Measurements from ENCODE around the gene ZNF532. TPM values are rescaled to one million over a fixed set of nuclear protein-coding genes. Genes with fewer than 3 reads are reported as not detected.
A peak's percentile ranks its signal among the peaks of the same experiment; 100 is the strongest.
"Not testable (repeated sequence)": the region's sequence is repeated elsewhere in the genome, so short reads cannot be mapped to it uniquely, and the experiment has no call there.

The ZNF532 gene
- total RNA-seq, 1 donor from 2014 or later: 69.4 TPM

- H3K9me3 ChIP-seq (ENCODE audit: control insufficient read depth in 3 of 3, low read length in 3 of 3); H3K4me3 ChIP-seq (ENCODE audit: low read length in 3 of 3); H3K4me1 ChIP-seq (ENCODE audit: control insufficient read depth in 3 of 3, insufficient read depth in 3 of 3, low read length in 3 of 3); H3K27me3 ChIP-seq (ENCODE audit: control insufficient read depth in 3 of 3, insufficient read depth in 3 of 3, low read length in 3 of 3); H3K27ac ChIP-seq (ENCODE audit: low read depth, low read length); H3K9ac ChIP-seq (ENCODE audit: low read depth in 1 of 3, low read length in 3 of 3); H3K36me3 ChIP-seq (ENCODE audit: control insufficient read depth in 3 of 3, insufficient read depth in 3 of 3, low read length in 3 of 3): not testable (repeated sequence)
Observed at GRCh38 chr18:58829886-58830285, 34.8 kb upstream of the ZNF532 start.

- Histone ChIP-seq H3K27me3 (ENCODE audit: control insufficient read depth in 3 of 3, insufficient read depth in 3 of 3, low read length in 3 of 3) (no peaks in the 10 kb centered on the region), H3K9ac (ENCODE audit: low read depth in 1 of 3, low read length in 3 of 3) (no peak overlapping the region), H3K9me3 (ENCODE audit: control insufficient read depth in 3 of 3, low read length in 3 of 3) (no peaks in the 10 kb centered on the region), H3K36me3 (ENCODE audit: control insufficient read depth in 3 of 3, insufficient read depth in 3 of 3, low read length in 3 of 3) (no peaks in the 10 kb centered on the region), H3K27ac (ENCODE audit: low read depth, low read length) (no peak overlapping the region), H3K4me3 (ENCODE audit: low read length in 3 of 3) (no peak overlapping the region), H3K4me1 (ENCODE audit: control insufficient read depth in 3 of 3, insufficient read depth in 3 of 3, low read length in 3 of 3) (peaks cover 7 to 8% (median 8%) of the 10 kb centered on the region in 3 donors)
Observed at GRCh38 chr18:58831606-58832005, 33.1 kb upstream of the ZNF532 start.

- Histone ChIP-seq H3K9ac (ENCODE audit: low read depth in 1 of 3, low read length in 3 of 3) (no peak overlapping the region), H3K27me3 (ENCODE audit: control insufficient read depth in 3 of 3, insufficient read depth in 3 of 3, low read length in 3 of 3) (no peaks in the 10 kb centered on the region)
Observed at GRCh38 chr18:58838165-58838860, 26.4 kb upstream of the ZNF532 start.

GRCh38 chr18:58838946-58839345, 25.7 kb upstream of the ZNF532 start:
- H3K27ac ChIP-seq (ENCODE audit: low read depth, low read length): peak overlapping the region; percentile 64
- no peaks in the 10 kb centered on the region for H3K9me3 ChIP-seq (ENCODE audit: control insufficient read depth in 3 of 3, low read length in 3 of 3)
- no peaks in the 10 kb centered on the region for H3K36me3 ChIP-seq (ENCODE audit: control insufficient read depth in 3 of 3, insufficient read depth in 3 of 3, low read length in 3 of 3)
- H3K9ac ChIP-seq (ENCODE audit: low read depth in 1 of 3, low read length in 3 of 3): no peak overlapping the region
- H3K4me1 ChIP-seq (ENCODE audit: control insufficient read depth in 3 of 3, insufficient read depth in 3 of 3, low read length in 3 of 3): peaks cover 4 to 16% (median 14%) of the 10 kb centered on the region in 3 donors
- no peak overlapping the region for H3K4me3 ChIP-seq (ENCODE audit: low read length in 3 of 3)
- no peaks in the 10 kb centered on the region for H3K27me3 ChIP-seq (ENCODE audit: control insufficient read depth in 3 of 3, insufficient read depth in 3 of 3, low read length in 3 of 3)

More at GRCh38 chr18:58838165-58838860, 26.4 kb upstream of the ZNF532 start:
- Histone ChIP-seq H3K27ac (ENCODE audit: low read depth, low read length) (peak overlapping the region; percentile 64), H3K9me3 (ENCODE audit: control insufficient read depth in 3 of 3, low read length in 3 of 3) (no peaks in the 10 kb centered on the region), H3K36me3 (ENCODE audit: control insufficient read depth in 3 of 3, insufficient read depth in 3 of 3, low read length in 3 of 3) (no peaks in the 10 kb centered on the region), H3K4me3 (ENCODE audit: low read length in 3 of 3) (no peak overlapping the region), H3K4me1 (ENCODE audit: control insufficient read depth in 3 of 3, insufficient read depth in 3 of 3, low read length in 3 of 3) (peaks cover 4 to 14% (median 11%) of the 10 kb centered on the region in 3 donors)

DNA sequence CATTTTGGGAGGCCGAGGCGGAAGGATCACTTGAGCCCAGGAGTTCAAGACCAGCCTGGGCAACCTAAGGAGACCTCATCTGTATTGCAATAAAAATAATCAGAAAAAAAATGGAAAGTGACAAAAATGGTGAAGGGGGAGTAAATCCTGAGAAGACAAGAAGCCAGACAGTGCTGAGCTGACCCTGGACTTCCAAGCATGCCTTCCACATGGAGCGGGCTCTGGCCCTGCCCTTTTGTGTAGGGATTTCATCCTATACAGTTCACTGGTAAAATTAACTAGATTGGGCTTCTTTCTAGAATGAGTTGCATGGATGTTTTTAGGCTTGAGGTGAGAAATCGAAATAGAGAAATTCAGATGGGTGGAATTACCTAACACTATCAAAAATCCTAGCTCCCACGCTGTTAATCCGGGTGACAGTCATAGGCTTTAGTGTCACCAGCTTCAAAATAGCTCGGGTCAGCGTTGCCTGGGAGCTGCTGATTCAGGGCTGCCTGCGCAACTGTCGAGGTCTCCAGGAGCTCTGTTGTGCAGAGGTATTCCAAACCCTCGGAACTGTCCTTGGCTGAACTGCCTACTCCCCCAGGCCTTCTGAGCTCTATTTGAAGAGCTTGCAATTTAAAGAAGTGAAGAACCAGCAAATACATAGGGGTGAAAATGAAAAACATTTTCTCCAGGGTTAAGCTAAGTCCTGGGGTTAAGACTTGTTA, 21.5 kb upstream of the ZNF532 start:
- Histone ChIP-seq H3K9ac (ENCODE audit: low read depth in 1 of 3, low read length in 3 of 3) (peak overlapping the region in 2 of 3 donors; percentile 3 to 52), H3K27ac (ENCODE audit: low read depth, low read length) (peak overlapping the region; percentile 90), H3K36me3 (ENCODE audit: control insufficient read depth in 3 of 3, insufficient read depth in 3 of 3, low read length in 3 of 3) (no peaks in the 10 kb centered on the region), H3K4me1 (ENCODE audit: control insufficient read depth in 3 of 3, insufficient read depth in 3 of 3, low read length in 3 of 3) (peaks cover 13 to 38% (median 30%) of the 10 kb centered on the region in 3 donors), H3K4me3 (ENCODE audit: low read length in 3 of 3) (no peak overlapping the region), H3K27me3 (ENCODE audit: control insufficient read depth in 3 of 3, insufficient read depth in 3 of 3, low read length in 3 of 3) (no peaks in the 10 kb centered on the region), H3K9me3 (ENCODE audit: control insufficient read depth in 3 of 3, low read length in 3 of 3) (no peaks in the 10 kb centered on the region)

DNA sequence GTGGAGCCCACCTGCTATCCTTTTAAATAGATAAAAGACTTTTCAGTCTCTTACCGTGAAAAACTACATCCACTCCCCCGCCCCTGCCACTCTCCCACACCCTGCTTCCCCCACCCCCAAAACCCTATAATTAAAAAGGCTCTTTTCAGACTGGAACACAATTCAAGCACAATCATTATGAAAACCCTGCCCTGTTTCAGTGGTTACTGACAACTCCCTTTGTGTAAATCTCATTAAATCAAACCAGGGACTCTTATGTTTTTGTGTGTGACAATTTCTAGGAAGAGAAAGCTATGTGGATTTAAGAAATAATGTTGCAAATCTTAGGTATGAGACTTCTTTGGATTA, 21.0 kb upstream of the ZNF532 start:
- Histone ChIP-seq H3K36me3 (ENCODE audit: control insufficient read depth in 3 of 3, insufficient read depth in 3 of 3, low read length in 3 of 3) (no peaks in the 10 kb centered on the region), H3K4me3 (ENCODE audit: low read length in 3 of 3) (no peak overlapping the region), H3K4me1 (ENCODE audit: control insufficient read depth in 3 of 3, insufficient read depth in 3 of 3, low read length in 3 of 3) (peaks cover 13 to 34% (median 25%) of the 10 kb centered on the region in 3 donors), H3K9me3 (ENCODE audit: control insufficient read depth in 3 of 3, low read length in 3 of 3) (no peaks in the 10 kb centered on the region), H3K9ac (ENCODE audit: low read depth in 1 of 3, low read length in 3 of 3) (peak overlapping the region in 2 of 3 donors; percentile 3 to 41), H3K27me3 (ENCODE audit: control insufficient read depth in 3 of 3, insufficient read depth in 3 of 3, low read length in 3 of 3) (no peaks in the 10 kb centered on the region), H3K27ac (ENCODE audit: low read depth, low read length) (peak overlapping the region; percentile 90)

DNA sequence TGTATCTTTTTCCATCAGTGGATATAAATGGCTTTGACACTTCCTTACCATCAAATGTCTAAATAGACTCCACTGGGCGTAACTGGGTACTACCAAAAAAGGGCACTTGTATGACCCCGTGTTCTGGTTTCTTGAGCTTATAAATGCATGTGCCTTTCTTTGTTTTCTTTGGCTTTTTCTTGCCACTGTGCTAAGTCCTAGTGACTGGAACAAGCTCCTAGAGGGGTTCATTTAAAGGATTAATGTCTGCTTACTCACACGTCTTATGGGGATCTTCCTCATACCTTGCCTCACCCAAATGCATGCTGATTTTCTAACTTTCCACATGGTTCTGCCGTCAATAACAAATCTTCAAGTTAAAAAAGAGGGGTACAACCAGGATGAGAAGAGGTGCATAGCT, 19.8 kb upstream of the ZNF532 start:
- H3K9ac ChIP-seq (ENCODE audit: low read depth in 1 of 3, low read length in 3 of 3): no peak overlapping the region
- no peaks in the 10 kb centered on the region for H3K9me3 ChIP-seq (ENCODE audit: control insufficient read depth in 3 of 3, low read length in 3 of 3)
- no peaks in the 10 kb centered on the region for H3K27me3 ChIP-seq (ENCODE audit: control insufficient read depth in 3 of 3, insufficient read depth in 3 of 3, low read length in 3 of 3)
- H3K27ac ChIP-seq (ENCODE audit: low read depth, low read length): peak overlapping the region; percentile 18
- H3K4me1 ChIP-seq (ENCODE audit: control insufficient read depth in 3 of 3, insufficient read depth in 3 of 3, low read length in 3 of 3): peaks cover 13 to 34% (median 22%) of the 10 kb centered on the region in 3 donors
- H3K4me3 ChIP-seq (ENCODE audit: low read length in 3 of 3): no peak overlapping the region
- no peaks in the 10 kb centered on the region for H3K36me3 ChIP-seq (ENCODE audit: control insufficient read depth in 3 of 3, insufficient read depth in 3 of 3, low read length in 3 of 3)

- Histone ChIP-seq H3K27ac (ENCODE audit: low read depth, low read length) (peak overlapping the region; percentile 25), H3K4me3 (ENCODE audit: low read length in 3 of 3) (no peak overlapping the region), H3K27me3 (ENCODE audit: control insufficient read depth in 3 of 3, insufficient read depth in 3 of 3, low read length in 3 of 3) (no peaks in the 10 kb centered on the region), H3K9me3 (ENCODE audit: control insufficient read depth in 3 of 3, low read length in 3 of 3) (no peaks in the 10 kb centered on the region), H3K4me1 (ENCODE audit: control insufficient read depth in 3 of 3, insufficient read depth in 3 of 3, low read length in 3 of 3) (peaks cover 13 to 36% (median 22%) of the 10 kb centered on the region in 3 donors), H3K9ac (ENCODE audit: low read depth in 1 of 3, low read length in 3 of 3) (peak overlapping the region in 1 of 3 donors; percentile 10), H3K36me3 (ENCODE audit: control insufficient read depth in 3 of 3, insufficient read depth in 3 of 3, low read length in 3 of 3) (no peaks in the 10 kb centered on the region)
Observed at GRCh38 chr18:58845928-58846724, 18.6 kb upstream of the ZNF532 start.

GRCh38 chr18:58847383-58848071, 17.1 kb upstream of the ZNF532 start:
- Histone ChIP-seq H3K9ac (ENCODE audit: low read depth in 1 of 3, low read length in 3 of 3) (peak overlapping the region in 1 of 3 donors; percentile 54), H3K27me3 (ENCODE audit: control insufficient read depth in 3 of 3, insufficient read depth in 3 of 3, low read length in 3 of 3) (no peaks in the 10 kb centered on the region), H3K4me3 (ENCODE audit: low read length in 3 of 3) (peak overlapping the region; percentile 15 to 59 (median 52)), H3K27ac (ENCODE audit: low read depth, low read length) (peak overlapping the region; percentile 25), H3K9me3 (ENCODE audit: control insufficient read depth in 3 of 3, low read length in 3 of 3) (no peaks in the 10 kb centered on the region), H3K36me3 (ENCODE audit: control insufficient read depth in 3 of 3, insufficient read depth in 3 of 3, low read length in 3 of 3) (no peaks in the 10 kb centered on the region), H3K4me1 (ENCODE audit: control insufficient read depth in 3 of 3, insufficient read depth in 3 of 3, low read length in 3 of 3) (peaks cover 16 to 38% (median 22%) of the 10 kb centered on the region in 3 donors)

All from skeletal muscle tissue (tissue), 4 donors.